IPS DF 4.7 (cell line): ENCODE measurements around the gene SLC39A2.
"Not testable (repeated sequence)": the region's sequence is repeated elsewhere in the genome, so short reads cannot be mapped to it uniquely, and the experiment has no call there.

ENCODE experiments used
- DNase-seq: peaks from one replicate; pipeline ENCODE4 v3.0.0-alpha.2; 2013; ENCODE audit warnings: low spot score; ENCODE audit errors: extremely low read depth

The SLC39A2 gene

GRCh38 chr14:20998674-20999366 lies at the start of gene SLC39A2:
TSS of gene SLC39A2 (plus strand) at chr14:20999293. CDS start at chr14:20999447, 154 bp downstream.
- peak; percentile 25 for DNase-seq

- DNase-seq: not testable (repeated sequence)
Measured at GRCh38 chr14:20954736-20955537, 44.2 kb upstream of the SLC39A2 start, which contains the start of gene RNASE2. TSS of gene RNASE2 (plus strand) at chr14:20955487. CDS start at chr14:20955772, 285 bp downstream.

- DNase-seq: not testable (repeated sequence)
Measured at GRCh38 chr14:20955538-20955873, 43.6 kb upstream of the SLC39A2 start.

GRCh38 chr14:20956376-20956976 lies 42.6 kb upstream of the SLC39A2 start:
- DNase-seq: no peak

- not testable (repeated sequence) for DNase-seq
Measured at GRCh38 chr14:20958946-20959345, 40.1 kb upstream of the SLC39A2 start.

GRCh38 chr14:20969336-20969735 lies 29.8 kb upstream of the SLC39A2 start:
- no peak for DNase-seq

GRCh38 chr14:20970647-20970982 lies 28.5 kb upstream of the SLC39A2 start:
- DNase-seq: no peak

GRCh38 chr14:20970983-20971704 lies 27.9 kb upstream of the SLC39A2 start:
- DNase-seq: peak; percentile 60

- no peak for DNase-seq
Measured at GRCh38 chr14:20971705-20972021, 27.4 kb upstream of the SLC39A2 start.

GRCh38 chr14:20973501-20973900 lies 25.6 kb upstream of the SLC39A2 start:
- DNase-seq: no peak

GRCh38 chr14:20976291-20976690 lies 22.8 kb upstream of the SLC39A2 start:
- no peak for DNase-seq

- DNase-seq: no peak
Measured at GRCh38 chr14:20978687-20979086, 20.4 kb upstream of the SLC39A2 start.

- DNase-seq: no peak
Measured at GRCh38 chr14:20980906-20981305, 18.2 kb upstream of the SLC39A2 start.

- no peak for DNase-seq
Measured at GRCh38 chr14:20982646-20983369, 16.3 kb upstream of the SLC39A2 start.

GRCh38 chr14:20985650-20986049 lies 13.4 kb upstream of the SLC39A2 start:
- not testable (repeated sequence) for DNase-seq

- DNase-seq: no peak
Measured at GRCh38 chr14:20986811-20987210, 12.3 kb upstream of the SLC39A2 start.

- DNase-seq: no peak
Measured at GRCh38 chr14:20988717-20989470, 10.2 kb upstream of the SLC39A2 start.

- no peak for DNase-seq
Measured at GRCh38 chr14:20989471-20989786, 9.7 kb upstream of the SLC39A2 start.

GRCh38 chr14:20989787-20990600 lies 9.1 kb upstream of the SLC39A2 start, which contains the start of gene METTL17:
TSS of gene METTL17 (plus strand) at chr14:20989980. CDS start at chr14:20990003, 23 bp downstream.
- peak; percentile 83 for DNase-seq

- no peak for DNase-seq
Measured at GRCh38 chr14:20996521-20996920, 2.6 kb upstream of the SLC39A2 start.
